ENCODE measurements around the gene COQ9.
A peak's percentile ranks its signal among the peaks of the same experiment; 100 is the strongest.

COQ9 gene

GRCh38 chr16:57474671-57475661 lies 27.7 kb downstream of the COQ9 start:
- Histone ChIP-seq H3K9me3 (ENCODE audit: insufficient read depth, low read length, severe bottlenecking) (no peaks in the 10 kb centered on the region), H3K4me2 (ENCODE audit: insufficient read depth, low read length) (no peak overlapping the region), H3K79me2 (ENCODE audit: insufficient read depth, low read length) (no peaks in the 10 kb centered on the region), H3K27ac (ENCODE audit: low read length) (no peak overlapping the region), H4K20me1 (ENCODE audit: insufficient read depth, low read length) (peaks cover 3% of the 10 kb centered on the region), H3K9ac (ENCODE audit: low read depth, low read length) (no peak overlapping the region), H3K4me1 (ENCODE audit: insufficient read depth, low read length) (no peaks in the 10 kb centered on the region), H3K27me3 (ENCODE audit: insufficient read depth, low read length, poor library complexity) (no peaks in the 10 kb centered on the region), H2AFZ (ENCODE audit: low read depth, low read length) (no peak overlapping the region), H3K4me3 (ENCODE audit: low read depth in 1 of 2, low read length in 2 of 2) (no peak overlapping the region), H3K36me3 (ENCODE audit: insufficient read depth, low read length) (peaks cover 32% of the 10 kb centered on the region)
- TF ChIP-seq CTCF (IDR thresholded peaks at IDR 0.05; ENCODE audit: borderline replicate concordance, extremely low read depth, low read length, poor library complexity, severe bottlenecking), result no peak
- no peak for TF ChIP-seq EZH2 (IDR thresholded peaks at IDR 0.05; ENCODE audit: borderline replicate concordance, low read depth, low read length, severe bottlenecking)
- ATAC-seq (ENCODE audit: insufficient read depth, low read depth), result peak; percentile 8; the same call in 2 of the 3 replicates
- no peak for DNase-seq

- DNase-seq (peak; percentile 71), ATAC-seq (ENCODE audit: insufficient read depth, low read depth) (peak; percentile 88)
- Histone ChIP-seq H3K79me2 (ENCODE audit: insufficient read depth, low read length) (no peaks in the 10 kb centered on the region), H3K4me2 (ENCODE audit: insufficient read depth, low read length) (peak overlapping the region; percentile 35), H3K4me3 (ENCODE audit: low read depth in 1 of 2, low read length in 2 of 2) (no peak overlapping the region), H2AFZ (ENCODE audit: low read depth, low read length) (no peak overlapping the region), H3K9me3 (ENCODE audit: insufficient read depth, low read length, severe bottlenecking) (no peaks in the 10 kb centered on the region), H4K20me1 (ENCODE audit: insufficient read depth, low read length) (peaks cover 3% of the 10 kb centered on the region), H3K9ac (ENCODE audit: low read depth, low read length) (no peak overlapping the region), H3K36me3 (ENCODE audit: insufficient read depth, low read length) (peaks cover 24% of the 10 kb centered on the region), H3K27ac (ENCODE audit: low read length) (no peak overlapping the region), H3K4me1 (ENCODE audit: insufficient read depth, low read length) (no peaks in the 10 kb centered on the region), H3K27me3 (ENCODE audit: insufficient read depth, low read length, poor library complexity) (no peaks in the 10 kb centered on the region)
- TF ChIP-seq EZH2 (IDR thresholded peaks at IDR 0.05; ENCODE audit: borderline replicate concordance, low read depth, low read length, severe bottlenecking) (no peak), CTCF (IDR thresholded peaks at IDR 0.05; ENCODE audit: borderline replicate concordance, extremely low read depth, low read length, poor library complexity, severe bottlenecking) (peak; percentile 65)
Measured at GRCh38 chr16:57475711-57476339, 28.5 kb downstream of the COQ9 start.

GRCh38 chr16:57476546-57477410 lies 29.5 kb downstream of the COQ9 start:
- DNase-seq, result no peak

More at GRCh38 chr16:57476546-57477410, 29.5 kb downstream of the COQ9 start:
- Histone ChIP-seq H3K9ac (ENCODE audit: low read depth, low read length) (no peak overlapping the region), H3K27ac (ENCODE audit: low read length) (no peak overlapping the region), H4K20me1 (ENCODE audit: insufficient read depth, low read length) (peaks cover 3% of the 10 kb centered on the region), H3K27me3 (ENCODE audit: insufficient read depth, low read length, poor library complexity) (no peaks in the 10 kb centered on the region), H3K4me2 (ENCODE audit: insufficient read depth, low read length) (no peak overlapping the region), H3K9me3 (ENCODE audit: insufficient read depth, low read length, severe bottlenecking) (no peaks in the 10 kb centered on the region), H3K4me1 (ENCODE audit: insufficient read depth, low read length) (no peaks in the 10 kb centered on the region), H3K4me3 (ENCODE audit: low read depth in 1 of 2, low read length in 2 of 2) (no peak overlapping the region), H3K79me2 (ENCODE audit: insufficient read depth, low read length) (no peaks in the 10 kb centered on the region), H3K36me3 (ENCODE audit: insufficient read depth, low read length) (peaks cover 15% of the 10 kb centered on the region), H2AFZ (ENCODE audit: low read depth, low read length) (no peak overlapping the region)
- ATAC-seq (ENCODE audit: insufficient read depth, low read depth), result no peak
- no peak for TF ChIP-seq EZH2 (IDR thresholded peaks at IDR 0.05; ENCODE audit: borderline replicate concordance, low read depth, low read length, severe bottlenecking)
- TF ChIP-seq CTCF (IDR thresholded peaks at IDR 0.05; ENCODE audit: borderline replicate concordance, extremely low read depth, low read length, poor library complexity, severe bottlenecking), result no peak

All from DND-41 (cell line).